GM18502 (cell line): ENCODE results near the gene NOS1AP.

Experiments
- ATAC-seq: cut with Tn5 transposase; IDR thresholded peaks from one replicate; pipeline ENCODE4 v1.9.1; 2021; ENCODE audit warnings: mild to moderate bottlenecking; ENCODE audit not compliant: unreplicated experiment, poor library complexity

NOS1AP gene

DNA sequence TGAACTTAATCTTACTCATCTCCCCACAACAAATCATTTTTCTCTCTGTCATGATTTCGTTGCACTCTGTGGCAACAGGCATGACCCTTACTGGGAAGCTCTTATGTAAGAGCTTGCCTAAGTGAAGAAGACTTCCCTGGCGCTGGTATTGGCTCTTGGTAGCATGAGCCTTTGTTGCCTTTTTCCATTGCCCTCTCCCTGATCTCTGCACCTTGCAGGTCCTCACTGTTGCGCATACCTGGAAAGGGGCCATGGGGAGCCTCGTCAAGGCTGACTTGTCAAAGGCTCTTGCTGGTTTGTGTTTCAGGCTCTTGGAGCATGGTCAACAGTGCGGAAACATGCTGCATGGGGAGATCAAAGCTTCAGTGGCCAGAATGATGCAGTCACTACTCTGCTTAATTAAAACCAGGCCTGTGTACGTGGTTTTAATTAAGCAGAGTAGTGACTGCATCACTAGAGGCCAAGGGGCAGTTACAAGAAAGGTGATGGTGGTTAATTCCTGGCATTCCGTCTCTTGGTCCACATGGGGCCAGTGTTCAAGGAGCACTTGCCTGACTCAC is 165.8 kb downstream of the NOS1AP start:
- ATAC-seq: no peak

DNA sequence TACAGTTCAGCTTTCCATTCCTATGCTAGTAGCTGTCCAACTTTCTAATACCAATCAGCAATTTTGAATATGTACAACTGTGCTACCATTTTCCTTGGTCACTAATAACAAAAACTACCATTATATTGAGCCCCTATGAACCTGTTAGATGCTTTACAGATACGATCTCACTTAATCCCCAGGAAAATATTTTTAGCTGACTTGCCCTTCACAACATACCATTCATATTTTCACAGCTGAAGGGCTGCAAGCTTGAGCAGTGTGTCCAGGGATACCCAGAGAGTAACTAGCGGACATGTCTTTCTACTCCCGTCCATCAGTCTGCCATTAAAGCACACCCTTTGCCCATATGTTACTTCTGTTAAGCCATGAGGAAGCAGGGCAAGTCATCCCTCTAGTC is 166.7 kb downstream of the NOS1AP start:
- no peak for ATAC-seq

DNA sequence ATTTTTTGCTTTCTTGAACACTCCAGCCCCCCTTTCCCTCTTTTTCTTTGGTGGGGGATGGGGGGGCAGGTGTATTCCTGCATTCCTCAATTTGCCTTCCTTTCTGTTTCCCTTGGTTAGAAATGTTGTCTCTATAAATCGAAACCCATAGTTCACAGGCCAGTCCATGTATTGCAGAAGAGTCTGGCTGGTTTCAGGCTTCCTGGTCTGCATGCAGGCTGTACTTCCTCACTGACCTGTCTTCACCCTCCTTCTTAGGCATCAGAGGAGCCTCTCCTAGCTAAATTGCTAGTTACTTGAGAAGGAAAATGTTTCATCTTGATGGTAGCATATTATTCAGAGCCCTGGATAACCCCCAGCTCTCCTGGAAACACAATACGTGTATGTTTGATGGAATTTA is 167.1 kb downstream of the NOS1AP start:
- no peak for ATAC-seq

DNA sequence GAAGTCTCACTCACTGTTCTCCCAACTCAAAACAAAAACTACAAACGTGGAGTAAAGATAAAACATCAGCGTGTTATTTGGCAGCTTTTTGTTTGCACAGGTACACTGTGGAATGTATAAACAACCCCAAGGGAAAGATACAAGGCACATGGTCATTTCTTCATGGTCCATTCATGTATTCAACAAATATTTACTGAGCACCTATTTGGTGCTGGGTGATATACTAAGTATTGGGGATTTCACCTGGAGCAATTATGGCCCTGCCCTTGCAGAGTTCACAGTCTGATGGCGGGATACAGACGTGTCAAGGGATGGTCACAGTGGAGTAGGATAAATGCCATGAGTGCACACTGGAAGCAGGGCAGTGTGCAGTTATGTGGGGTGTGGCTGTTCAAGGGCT is 171.1 kb downstream of the NOS1AP start:
- no peak for ATAC-seq

DNA sequence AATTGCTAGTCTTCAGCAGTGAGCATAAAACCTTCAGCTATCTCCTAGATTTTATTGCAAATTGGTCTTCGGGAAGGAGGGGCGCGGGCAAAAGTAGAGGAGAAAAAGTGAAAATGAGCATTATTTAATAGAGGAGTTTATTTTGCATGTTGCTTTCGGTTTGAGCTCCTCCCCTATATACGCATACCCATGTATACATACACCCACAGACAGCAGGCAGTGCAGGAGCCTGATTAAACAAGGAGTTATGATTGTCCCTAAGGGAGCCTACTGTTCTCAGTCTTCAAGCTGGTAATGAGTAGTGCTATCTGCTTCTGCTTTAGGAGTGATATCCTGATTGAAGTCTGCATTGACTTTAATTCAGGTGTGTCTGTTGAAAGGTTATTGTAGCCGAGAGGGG is 173.3 kb downstream of the NOS1AP start:
- ATAC-seq: no peak

DNA sequence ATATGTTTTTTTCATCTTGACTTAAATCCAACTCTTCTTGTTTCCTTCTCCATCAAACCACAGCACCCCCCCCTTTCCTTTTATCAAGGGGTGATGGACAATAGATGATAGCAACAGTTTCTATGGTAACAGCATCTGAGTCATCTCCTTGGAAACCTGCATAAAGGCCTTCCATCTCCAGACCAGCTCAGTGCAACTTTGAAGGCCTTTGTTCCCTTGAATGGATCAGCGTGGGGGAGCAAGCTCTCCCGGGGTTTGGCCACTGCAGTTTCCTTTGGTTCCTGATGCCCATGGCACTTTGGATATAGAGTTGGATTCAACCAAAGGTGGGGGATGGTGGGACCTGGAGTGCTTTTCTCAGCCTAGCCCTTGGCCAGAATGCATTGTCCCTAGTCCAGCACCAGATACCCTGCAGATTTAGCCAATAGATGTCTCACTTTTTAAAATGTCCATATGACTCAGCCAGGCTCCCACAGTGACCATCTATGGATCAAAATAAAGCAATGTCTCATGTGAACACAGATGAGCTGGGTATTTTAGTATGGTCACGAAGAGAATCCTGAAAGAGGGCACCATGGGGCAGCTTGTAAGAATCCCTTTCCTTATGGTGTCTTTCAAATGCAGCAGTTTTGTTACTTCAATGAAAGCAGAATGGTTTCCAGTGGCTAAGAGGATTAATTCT is 179.5 kb downstream of the NOS1AP start:
- ATAC-seq: no peak

DNA sequence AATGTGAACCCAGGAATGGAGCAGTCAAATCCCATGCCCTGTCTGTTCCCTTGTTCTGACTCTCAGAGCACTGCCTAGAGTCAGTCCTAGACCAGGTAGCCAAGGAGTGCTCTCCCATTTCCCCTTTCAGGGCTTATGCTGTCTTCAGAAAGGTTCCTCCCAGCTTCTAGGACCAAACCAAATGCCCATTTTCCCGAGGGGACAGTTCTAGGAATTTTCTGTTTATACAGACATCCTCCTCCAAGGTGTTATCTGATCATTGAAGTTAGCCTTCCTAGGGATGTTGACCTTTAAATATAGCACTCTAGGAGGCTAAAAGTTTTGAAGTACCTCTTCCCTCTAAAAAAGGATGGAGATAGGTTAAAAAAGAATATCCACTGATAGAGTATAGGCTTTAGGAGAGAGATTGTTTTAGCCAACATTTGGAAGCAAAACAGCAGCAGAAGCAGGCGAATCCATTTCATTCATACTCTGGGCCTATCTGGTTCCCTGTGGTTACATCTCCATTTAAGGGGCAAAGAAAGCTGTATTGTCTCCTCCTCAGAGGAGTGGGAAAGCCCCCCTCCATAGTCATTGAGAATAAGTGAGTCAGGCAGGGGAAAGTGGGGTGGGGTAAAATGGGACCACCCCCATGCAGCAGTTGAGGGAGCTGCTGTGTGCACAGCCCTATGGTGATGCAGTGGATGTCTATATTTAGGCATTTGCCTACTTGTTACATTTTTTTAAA is 180.7 kb downstream of the NOS1AP start:
- no peak for ATAC-seq

DNA sequence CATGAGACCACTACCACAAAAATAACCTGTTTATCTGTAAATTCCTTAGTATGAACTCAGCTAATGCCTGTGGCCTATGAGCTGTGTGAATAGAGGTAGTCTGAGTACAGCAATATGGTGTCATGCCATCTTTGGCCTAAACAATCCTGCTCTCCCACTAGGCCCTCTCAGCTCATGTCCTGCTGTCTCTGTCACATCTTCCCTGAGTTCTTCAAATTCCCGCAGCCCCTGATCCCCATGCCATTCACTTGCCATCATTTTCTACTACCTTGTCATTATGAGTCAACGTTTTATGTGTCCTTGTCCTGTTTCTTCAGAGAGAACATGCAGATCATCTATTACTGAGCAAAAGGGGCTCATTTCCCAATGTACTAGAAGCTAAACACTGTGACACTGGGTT is 181.6 kb downstream of the NOS1AP start:
- no peak for ATAC-seq

DNA sequence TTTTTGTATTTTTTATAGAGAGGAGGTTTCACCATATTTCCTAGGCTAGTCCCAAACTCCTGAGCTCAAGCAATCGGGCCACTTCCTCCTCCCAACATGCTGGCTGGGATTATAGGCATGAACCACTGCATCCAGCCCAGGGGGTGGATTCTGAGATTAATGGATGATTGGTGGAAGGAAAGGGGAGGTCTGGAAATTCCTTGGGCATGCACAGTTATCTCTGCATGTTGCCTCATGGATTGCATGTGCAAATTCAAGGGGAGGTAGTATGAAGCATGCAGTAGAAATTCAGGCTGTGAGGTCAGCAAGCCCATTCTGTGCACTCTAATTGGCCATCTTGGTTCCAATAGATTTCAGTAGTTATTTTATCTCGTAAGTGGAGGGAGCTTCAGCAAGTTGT is 182.7 kb downstream of the NOS1AP start:
- no peak for ATAC-seq

DNA sequence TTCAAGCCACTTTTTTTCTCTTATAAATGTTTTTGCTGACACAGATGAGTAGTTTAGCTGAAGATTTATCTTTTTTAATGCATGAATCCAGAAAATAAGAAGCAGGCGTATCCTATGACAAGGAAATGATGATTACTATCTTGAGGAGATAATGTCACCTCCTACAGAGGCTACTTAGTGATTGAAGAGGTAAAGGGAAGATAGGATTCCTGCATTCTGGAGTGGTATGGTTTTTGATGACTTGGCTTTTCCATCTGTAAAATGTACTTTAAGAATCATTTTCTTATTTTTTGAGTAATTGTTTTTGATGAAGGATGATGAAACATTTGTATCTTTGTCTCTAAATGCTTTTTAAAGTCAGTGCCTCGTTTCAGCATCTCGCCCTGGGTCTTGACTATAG is 184.3 kb downstream of the NOS1AP start:
- ATAC-seq: no peak

DNA sequence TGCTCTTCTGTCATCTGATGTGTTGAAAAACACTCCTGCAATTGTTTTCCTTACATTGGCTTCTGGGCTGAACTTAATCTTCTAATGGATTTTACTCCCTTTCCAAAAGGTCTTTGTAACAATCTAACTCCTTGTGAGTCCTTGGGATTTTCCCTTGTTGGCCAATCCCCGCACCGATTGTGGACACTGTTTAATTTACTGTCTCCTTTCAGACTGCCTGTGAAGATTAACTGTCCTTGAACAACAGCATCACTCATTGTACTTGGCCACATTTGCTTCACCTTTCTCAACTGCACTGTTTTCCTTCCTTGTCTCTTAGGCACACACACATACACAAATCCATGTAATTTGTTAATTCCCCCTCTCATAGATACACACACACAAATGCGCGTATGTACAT is 186.8 kb downstream of the NOS1AP start:
- no peak for ATAC-seq

DNA sequence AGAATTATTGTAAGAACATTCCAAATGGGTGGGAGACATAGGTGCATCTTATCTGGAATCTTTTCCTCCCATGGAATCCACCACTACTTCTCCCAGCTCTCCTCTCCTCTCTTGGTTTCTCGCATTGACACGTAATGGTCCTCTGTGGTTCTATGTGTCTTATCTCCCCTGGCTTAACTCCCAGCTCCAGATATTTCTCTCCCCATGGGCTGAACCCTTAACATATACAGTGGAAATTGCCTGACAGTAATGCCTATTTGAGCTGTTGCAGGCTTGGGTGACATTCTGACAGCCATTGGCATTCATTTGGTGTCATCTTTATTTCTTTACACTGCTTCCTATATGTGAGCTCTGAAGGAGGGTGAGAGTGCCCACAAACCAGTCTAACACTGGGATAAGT is 188.9 kb downstream of the NOS1AP start:
- no peak for ATAC-seq

DNA sequence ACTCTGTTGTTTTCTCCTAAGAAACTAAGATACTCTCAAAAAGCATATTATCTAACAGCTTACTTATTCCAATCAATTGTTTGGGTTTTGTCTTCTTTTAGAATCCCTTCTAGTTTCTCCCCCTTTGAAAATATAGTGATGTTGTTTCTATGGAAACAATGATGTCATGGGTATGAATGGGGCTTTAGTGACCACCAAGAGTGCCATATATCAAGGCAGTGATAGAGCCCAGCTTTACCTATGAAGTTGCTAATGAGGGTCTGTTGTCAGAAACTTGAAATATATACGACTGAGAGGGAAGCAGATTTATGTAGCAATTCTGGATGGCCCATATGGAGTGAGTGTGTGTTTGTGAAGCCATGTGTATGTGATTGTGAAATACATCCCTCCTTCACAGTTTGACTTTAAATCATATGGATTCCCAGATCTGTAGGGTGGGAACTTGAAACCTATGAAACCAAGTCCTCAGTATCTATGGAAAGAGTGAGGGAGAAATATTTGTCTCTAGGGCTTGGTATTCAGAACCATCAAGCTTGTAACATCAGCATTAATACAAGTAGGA is 190.5 kb downstream of the NOS1AP start:
- ATAC-seq: no peak

DNA sequence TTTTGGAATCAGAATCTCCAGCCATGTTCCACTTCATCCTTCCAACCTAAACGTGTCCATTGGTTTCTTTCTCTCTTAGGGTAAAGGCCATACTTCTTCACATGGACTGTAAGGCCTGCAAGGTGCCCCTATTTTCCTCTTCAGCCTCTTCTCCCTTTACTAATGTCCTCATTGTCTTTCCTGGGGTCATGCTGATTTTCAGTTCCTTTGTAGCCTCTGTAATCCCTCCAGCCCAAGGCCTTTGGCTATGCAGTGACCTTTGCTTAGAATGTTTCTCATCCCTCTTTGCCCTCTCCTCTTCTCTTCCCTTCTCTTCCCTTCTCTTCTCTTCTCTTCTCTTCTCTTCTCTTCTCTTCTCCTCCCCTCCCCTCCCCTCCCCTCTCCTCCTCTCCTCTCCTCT is 194.6 kb downstream of the NOS1AP start:
- ATAC-seq: no peak

DNA sequence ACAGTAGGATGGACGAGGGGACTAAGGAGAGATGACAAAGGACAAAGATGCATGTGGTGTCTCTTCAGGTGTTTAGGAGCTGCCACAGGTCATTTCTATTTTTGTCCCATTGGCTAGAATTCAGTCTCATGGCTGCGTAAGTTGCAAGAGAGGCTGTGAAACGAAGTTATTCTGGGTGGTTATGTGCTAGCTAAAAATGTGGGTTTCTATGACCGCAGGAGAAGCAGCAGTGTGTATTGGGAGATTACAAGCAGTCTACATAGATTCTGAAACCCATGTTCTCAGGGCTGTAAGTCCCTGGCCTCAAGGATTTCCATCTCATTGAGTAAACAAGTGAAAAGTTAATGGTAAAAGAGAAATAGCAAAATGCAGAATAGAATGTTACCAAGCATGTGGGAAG is 196.5 kb downstream of the NOS1AP start:
- no peak for ATAC-seq

DNA sequence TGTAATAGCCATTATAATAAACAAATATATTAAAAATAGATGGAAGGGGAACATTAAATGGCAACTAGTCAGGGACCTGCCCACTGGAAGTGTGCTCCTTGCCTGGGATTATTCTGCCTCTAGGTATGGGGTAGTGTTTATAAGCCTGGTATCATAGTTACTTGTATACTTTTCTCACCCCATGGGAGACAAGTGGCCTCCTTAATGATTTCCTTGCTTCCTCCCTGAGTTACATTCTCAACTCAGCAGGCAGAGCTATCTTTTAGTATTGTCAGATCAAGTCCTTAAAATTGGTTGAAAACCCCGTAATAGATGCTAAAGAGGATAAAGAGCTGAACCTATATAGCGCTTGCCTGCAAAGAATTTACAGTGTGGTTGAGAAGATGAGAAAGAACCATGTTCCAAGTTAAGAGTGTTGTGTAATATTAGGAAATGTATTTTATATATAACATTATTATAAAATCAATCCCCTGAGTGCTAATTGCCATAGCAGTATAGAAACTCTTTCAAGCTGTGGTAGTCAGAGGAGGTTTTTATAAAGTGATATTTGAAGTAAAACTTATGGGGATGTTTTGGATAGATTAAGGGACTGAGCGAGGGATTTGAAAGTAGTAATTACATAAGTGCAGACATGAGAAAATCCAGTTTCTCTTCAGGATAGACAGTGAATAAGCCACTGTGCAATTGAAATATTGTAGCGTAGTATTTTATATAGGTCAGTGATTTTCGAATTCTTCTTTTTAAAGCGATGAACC is 200.7 kb downstream of the NOS1AP start:
- no peak for ATAC-seq

DNA sequence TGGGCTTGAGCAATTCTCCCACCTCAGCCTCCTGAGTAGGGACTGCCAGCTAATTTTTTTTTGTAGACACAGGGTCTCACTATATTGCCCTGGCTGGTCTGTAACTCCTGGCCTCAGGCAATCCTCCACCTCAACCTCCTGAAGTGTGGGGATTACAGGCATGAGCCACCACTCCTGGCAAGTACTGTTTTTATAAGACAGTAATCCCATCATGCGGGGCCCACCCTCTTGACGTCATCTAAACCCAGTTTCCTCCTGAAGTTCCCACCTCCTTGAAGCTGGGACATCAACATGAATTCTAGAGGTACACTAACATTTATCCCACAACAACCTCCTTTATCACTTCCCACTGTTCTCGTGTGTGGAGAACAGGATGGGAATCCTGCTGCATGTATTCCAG is 202.5 kb downstream of the NOS1AP start:
- ATAC-seq: no peak

DNA sequence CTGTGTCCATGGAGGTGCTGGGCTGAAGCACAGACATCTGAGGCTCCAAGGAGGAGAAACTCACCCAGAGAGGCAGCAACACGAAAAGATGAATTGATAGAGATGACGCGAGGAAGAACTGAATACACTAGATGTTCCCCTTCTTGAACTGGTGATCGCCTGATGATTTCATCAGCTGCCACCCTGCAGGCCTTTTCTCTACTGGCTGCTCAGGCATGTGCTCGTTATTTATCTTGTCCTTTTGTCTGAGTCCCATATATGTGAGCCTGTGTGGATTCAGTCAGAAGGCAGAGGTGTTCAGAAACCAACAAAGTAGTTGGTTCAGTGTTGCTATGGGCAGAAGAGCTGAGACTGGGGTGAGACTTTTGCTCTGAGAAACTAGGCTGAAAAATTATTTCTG is 202.9 kb downstream of the NOS1AP start:
- no peak for ATAC-seq

DNA sequence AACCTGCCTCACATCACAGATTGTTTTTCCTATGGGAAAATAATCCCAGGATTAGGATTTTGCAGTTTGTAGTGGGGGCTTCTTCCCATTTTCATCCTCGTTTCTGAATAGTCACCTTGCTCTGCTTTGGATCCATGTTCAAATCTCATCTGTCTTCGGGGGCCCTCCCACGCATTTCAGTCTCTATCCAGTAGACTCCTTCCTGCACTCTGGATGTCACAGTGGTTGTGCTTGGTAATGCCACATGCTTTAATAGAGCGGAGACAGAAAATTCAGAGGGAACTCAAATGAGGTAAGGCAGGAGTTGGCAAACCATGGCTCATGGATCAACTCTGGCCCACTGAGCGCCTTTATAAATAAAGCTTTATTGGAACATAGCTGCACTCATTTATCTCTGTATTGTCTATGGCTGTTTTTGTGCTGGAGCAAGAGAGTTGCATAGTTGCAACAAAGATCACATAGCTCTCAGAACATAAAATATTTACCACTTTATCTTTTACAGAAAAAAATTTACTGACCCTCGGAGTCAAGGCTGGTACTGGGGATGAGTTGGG is 206.2 kb downstream of the NOS1AP start:
- ATAC-seq: no peak

DNA sequence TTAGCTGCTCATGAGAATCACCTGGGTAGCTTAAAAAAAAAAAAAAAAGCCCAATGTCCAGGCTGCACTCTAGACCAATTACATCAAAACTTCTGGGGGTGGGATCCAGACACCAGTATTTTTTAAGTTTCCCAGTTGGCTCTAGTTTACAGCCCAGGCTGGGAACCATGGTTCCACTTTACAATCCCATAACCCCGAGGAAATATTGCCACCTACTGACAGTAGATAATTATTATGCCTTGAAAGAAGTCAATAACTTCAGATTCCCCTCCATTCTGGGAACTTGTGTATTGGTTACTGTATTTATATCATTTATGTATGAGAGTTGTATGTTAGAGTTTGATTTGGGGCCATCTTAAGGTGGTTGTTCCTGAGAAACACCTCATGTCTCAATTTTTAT is 207.0 kb downstream of the NOS1AP start:
- no peak for ATAC-seq

DNA sequence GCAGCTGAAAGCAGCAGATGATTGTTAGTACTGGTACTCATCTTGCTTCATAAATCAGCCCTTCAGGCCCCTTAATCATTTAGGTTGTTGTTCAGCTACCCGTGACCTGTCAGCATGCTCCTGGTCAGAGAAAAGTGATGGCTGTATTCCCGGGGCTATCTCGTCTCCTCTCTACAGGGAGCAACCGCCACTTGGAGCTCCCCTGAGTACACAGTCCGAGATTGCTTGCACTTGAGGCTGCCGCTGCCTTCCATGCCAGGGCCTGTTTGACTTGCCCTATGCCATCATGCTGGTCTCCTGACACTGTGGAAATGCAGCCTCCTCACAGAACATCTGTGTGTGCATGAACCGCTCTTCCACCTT is 209.6 kb downstream of the NOS1AP start:
- no peak for ATAC-seq
